Cardiac muscle cell (in vitro differentiated cells and primary cell): ENCODE results near the gene CHRNB4. TPM values are rescaled to one million over a fixed set of nuclear protein-coding genes. Genes with fewer than 3 reads are reported as not detected.

Source experiments
- DNase-seq, 2 donors: peaks; one replicate each; pipeline versions ENCODE4 v3.0.0 to v3.0.0-alpha.2; 2010 to 2017; ENCODE audit warnings: low read depth in 1 of 2, low spot score in 1 of 2
- H3K27ac ChIP-seq: fragments of 200-600 bp; sonication (generic); 2 replicates; pipeline ENCODE4 v1.5.1; 2016
- H3K27me3 ChIP-seq: fragments of 200-600 bp; sonication (generic); 2 replicates; pipeline ENCODE4 v1.6.0; 2016; ENCODE audit warnings: control low read depth
- H3K36me3 ChIP-seq: fragments of 200-600 bp; sonication (generic); 2 replicates; pipeline ENCODE4 v1.5.1; 2016; ENCODE audit warnings: control low read depth
- H3K4me1 ChIP-seq: fragments of 200-600 bp; sonication (generic); 2 replicates; pipeline ENCODE4 v1.8.1; 2017; ENCODE audit warnings: low read depth, mild to moderate bottlenecking, mixed run types
- H3K4me3 ChIP-seq: fragments of 200-600 bp; sonication (generic); 2 replicates; pipeline ENCODE4 v1.5.1; 2016; ENCODE audit warnings: mild to moderate bottlenecking
- H3K9me3 ChIP-seq: fragments of 200-600 bp; sonication (generic); 2 replicates; pipeline ENCODE4 v1.5.1; 2017; ENCODE audit warnings: low read depth, mild to moderate bottlenecking, control low read depth
- polyA plus RNA-seq: library from polyadenylated mRNA; unstranded; fragments of >200 nt; fragmentation: Nextera tagmentation; extraction: Ambion mirVana; gene quantifications from 2 replicates; pipeline ENCODE4 v1.2.1, GENCODE V29; 2016
- total RNA-seq: library from RNA; depleted of rRNA; stranded (reverse); fragments of >200 nt; gene quantifications from 2 replicates; pipeline ENCODE4 v1.2.3, GENCODE V29; 2016
- TF ChIP-seq, protein P1 (sequence below): IDR thresholded peaks from 2 replicates; pipeline ENCODE4 v1.5.1; 2012; ENCODE audit warnings: low read depth, mild to moderate bottlenecking, low read length

The CHRNB4 gene
- total and polyA plus RNA-seq, 2 experiments from 2014 or later = 0.57 TPM; not detected in 1

DNA sequence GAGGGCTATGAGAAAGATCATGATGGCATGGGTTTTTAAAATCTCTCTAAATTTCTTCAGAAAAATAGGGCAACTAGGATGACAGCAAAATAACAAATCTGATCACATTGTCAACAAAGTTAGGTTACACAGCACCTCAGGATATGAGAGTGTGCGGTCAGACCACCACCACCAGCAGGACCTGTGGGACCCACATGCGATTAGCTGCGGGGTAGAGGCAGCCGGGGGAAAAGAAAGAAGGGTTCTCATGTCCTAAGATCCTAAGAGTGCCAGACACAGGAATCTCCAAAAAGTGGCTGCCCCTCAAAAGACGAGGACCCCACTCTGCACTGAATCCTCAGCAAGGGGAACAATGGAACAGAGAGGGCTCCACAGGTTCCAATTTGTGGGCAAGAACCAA is 35.8 kb downstream of the CHRNB4 start:
- H3K9me3 ChIP-seq = no peaks in the 10 kb centered on the region
- no peak overlapping the region for H3K4me3 ChIP-seq
- no peak overlapping the region for H3K27ac ChIP-seq
- DNase-seq = no peak
- H3K4me1 ChIP-seq = no peaks in the 10 kb centered on the region
- H3K36me3 ChIP-seq = no peaks in the 10 kb centered on the region
- H3K27me3 ChIP-seq = no peaks in the 10 kb centered on the region
- TF ChIP-seq, protein P1, sequence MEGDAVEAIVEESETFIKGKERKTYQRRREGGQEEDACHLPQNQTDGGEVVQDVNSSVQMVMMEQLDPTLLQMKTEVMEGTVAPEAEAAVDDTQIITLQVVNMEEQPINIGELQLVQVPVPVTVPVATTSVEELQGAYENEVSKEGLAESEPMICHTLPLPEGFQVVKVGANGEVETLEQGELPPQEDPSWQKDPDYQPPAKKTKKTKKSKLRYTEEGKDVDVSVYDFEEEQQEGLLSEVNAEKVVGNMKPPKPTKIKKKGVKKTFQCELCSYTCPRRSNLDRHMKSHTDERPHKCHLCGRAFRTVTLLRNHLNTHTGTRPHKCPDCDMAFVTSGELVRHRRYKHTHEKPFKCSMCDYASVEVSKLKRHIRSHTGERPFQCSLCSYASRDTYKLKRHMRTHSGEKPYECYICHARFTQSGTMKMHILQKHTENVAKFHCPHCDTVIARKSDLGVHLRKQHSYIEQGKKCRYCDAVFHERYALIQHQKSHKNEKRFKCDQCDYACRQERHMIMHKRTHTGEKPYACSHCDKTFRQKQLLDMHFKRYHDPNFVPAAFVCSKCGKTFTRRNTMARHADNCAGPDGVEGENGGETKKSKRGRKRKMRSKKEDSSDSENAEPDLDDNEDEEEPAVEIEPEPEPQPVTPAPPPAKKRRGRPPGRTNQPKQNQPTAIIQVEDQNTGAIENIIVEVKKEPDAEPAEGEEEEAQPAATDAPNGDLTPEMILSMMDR = no peak

GRCh38 chr15:78604420-78604819 is 36.6 kb downstream of the CHRNB4 start:
- DNase-seq = no peak
- no peaks in the 10 kb centered on the region for H3K36me3 ChIP-seq
- H3K27me3 ChIP-seq = no peaks in the 10 kb centered on the region
- H3K9me3 ChIP-seq = no peaks in the 10 kb centered on the region
- no peak overlapping the region for H3K27ac ChIP-seq
- H3K4me3 ChIP-seq = no peak overlapping the region
- TF ChIP-seq, protein P1 = no peak
- H3K4me1 ChIP-seq = no peaks in the 10 kb centered on the region

DNA sequence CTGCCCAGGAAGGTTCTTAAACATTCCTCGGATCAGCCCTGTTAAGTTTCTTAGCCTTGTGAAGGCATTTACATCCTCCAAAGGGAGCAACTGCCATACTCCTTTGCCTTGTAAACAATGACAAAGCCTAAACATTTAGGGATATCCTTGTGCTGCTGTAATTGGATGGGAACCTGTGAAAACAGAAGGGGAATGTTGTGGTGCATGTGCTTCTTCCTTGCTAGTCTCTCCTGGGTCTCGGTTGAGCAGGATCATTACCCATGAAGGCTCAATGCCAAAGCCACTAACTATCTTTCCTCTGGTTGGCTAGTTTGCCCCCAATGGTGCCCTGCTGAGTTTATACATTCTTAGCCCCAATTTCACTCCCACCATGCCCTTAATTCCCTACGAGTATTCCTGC is 37.5 kb downstream of the CHRNB4 start:
- Histone ChIP-seq H3K9me3 (no peaks in the 10 kb centered on the region), H3K4me1 (no peaks in the 10 kb centered on the region), H3K4me3 (no peak overlapping the region), H3K36me3 (no peaks in the 10 kb centered on the region), H3K27ac (no peak overlapping the region), H3K27me3 (no peaks in the 10 kb centered on the region)
- DNase-seq = no peak
- TF ChIP-seq, protein P1 = no peak

- Histone ChIP-seq H3K27ac (no peak overlapping the region), H3K36me3 (no peaks in the 10 kb centered on the region), H3K9me3 (no peaks in the 10 kb centered on the region), H3K4me1 (no peaks in the 10 kb centered on the region), H3K4me3 (no peak overlapping the region), H3K27me3 (no peaks in the 10 kb centered on the region)
- no peak for DNase-seq
- TF ChIP-seq, protein P1 = no peak
Observed at GRCh38 chr15:78599189-78599588, 41.8 kb downstream of the CHRNB4 start.

DNA sequence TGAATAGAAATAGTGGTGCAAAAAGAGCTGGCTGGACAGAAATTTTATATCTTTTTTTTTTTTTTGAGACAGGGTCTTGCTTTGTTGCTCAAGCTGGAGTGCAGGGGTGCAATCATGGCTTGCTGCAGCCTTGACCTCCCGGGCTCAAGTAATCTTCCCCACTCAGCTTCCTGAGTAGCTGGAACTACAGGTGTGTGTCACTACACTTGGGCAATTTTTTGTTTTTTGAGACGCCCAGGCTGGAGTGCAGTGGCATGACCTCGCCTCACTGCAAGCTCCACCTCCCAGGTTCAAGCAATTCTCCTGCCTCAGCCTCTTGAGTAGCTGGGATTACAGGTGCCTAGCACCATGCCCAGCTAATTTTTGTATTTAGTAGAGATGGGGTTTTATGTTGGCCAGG is 42.7 kb downstream of the CHRNB4 start:
- no peaks in the 10 kb centered on the region for H3K27me3 ChIP-seq

More for the DNA sequence above, 42.7 kb downstream of the CHRNB4 start:
- no peaks in the 10 kb centered on the region for H3K9me3 ChIP-seq
- DNase-seq = no peak
- TF ChIP-seq, protein P1 = no peak
- no peaks in the 10 kb centered on the region for H3K4me1 ChIP-seq
- H3K27ac ChIP-seq = no peak overlapping the region
- H3K4me3 ChIP-seq = no peak overlapping the region
- H3K36me3 ChIP-seq = peaks cover 1% of the 10 kb centered on the region
